Measurements from ENCODE around the gene SRSF3. TPM values are rescaled to one million over a fixed set of nuclear protein-coding genes. Genes with fewer than 3 reads are reported as not detected.
"Not testable (repeated sequence)": the region's sequence is repeated elsewhere in the genome, so short reads cannot be mapped to it uniquely, and the experiment has no call there.

The SRSF3 gene
- total RNA-seq, 4 donors from 2014 or later = 98.8 to 239 (median 179) TPM

- H3K4me3 ChIP-seq = no peak overlapping the region
- H3K4me1 ChIP-seq = no peaks in the 10 kb centered on the region
- H3K36me3 ChIP-seq = no peaks in the 10 kb centered on the region
- no peak for DNase-seq
- TF ChIP-seq, protein P1, sequence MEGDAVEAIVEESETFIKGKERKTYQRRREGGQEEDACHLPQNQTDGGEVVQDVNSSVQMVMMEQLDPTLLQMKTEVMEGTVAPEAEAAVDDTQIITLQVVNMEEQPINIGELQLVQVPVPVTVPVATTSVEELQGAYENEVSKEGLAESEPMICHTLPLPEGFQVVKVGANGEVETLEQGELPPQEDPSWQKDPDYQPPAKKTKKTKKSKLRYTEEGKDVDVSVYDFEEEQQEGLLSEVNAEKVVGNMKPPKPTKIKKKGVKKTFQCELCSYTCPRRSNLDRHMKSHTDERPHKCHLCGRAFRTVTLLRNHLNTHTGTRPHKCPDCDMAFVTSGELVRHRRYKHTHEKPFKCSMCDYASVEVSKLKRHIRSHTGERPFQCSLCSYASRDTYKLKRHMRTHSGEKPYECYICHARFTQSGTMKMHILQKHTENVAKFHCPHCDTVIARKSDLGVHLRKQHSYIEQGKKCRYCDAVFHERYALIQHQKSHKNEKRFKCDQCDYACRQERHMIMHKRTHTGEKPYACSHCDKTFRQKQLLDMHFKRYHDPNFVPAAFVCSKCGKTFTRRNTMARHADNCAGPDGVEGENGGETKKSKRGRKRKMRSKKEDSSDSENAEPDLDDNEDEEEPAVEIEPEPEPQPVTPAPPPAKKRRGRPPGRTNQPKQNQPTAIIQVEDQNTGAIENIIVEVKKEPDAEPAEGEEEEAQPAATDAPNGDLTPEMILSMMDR (IDR thresholded peaks at IDR 0.05) = no peak
- no peak for TF ChIP-seq POLR2A (IDR thresholded peaks at IDR 0.05)
- intact Hi-C loops (cut with DNase I; ENCODE audit: low total_unique reads) = no loop called here
- no peaks in the 10 kb centered on the region for H3K9me3 ChIP-seq
- H3K27ac ChIP-seq = no peak overlapping the region
- H3K27me3 ChIP-seq = no peaks in the 10 kb centered on the region
Observed at GRCh38 chr6:36586606-36587005, 7.6 kb upstream of the SRSF3 start.

- H3K9me3 ChIP-seq; DNase-seq; H3K36me3 ChIP-seq; H3K27me3 ChIP-seq; H3K4me1 ChIP-seq; intact Hi-C loops (cut with DNase I; ENCODE audit: low total_unique reads); H3K27ac ChIP-seq; H3K4me3 ChIP-seq: not testable (repeated sequence)
Observed at GRCh38 chr6:36589025-36589400, 5.1 kb upstream of the SRSF3 start.

- no peaks in the 10 kb centered on the region for H3K9me3 ChIP-seq
- TF ChIP-seq POLR2A (IDR thresholded peaks at IDR 0.05) = no peak
- TF ChIP-seq, protein P1 (IDR thresholded peaks at IDR 0.05) = no peak
- no peaks in the 10 kb centered on the region for H3K4me1 ChIP-seq
- H3K27ac ChIP-seq = no peak overlapping the region
- no peaks in the 10 kb centered on the region for H3K27me3 ChIP-seq
- DNase-seq = peak in 1 of 2 donors; percentile 48
- intact Hi-C loops (cut with DNase I; ENCODE audit: low total_unique reads) = no loop called here
- no peak overlapping the region for H3K4me3 ChIP-seq
- no peaks in the 10 kb centered on the region for H3K36me3 ChIP-seq
Observed at GRCh38 chr6:36590237-36590636, 3.9 kb upstream of the SRSF3 start.

DNA sequence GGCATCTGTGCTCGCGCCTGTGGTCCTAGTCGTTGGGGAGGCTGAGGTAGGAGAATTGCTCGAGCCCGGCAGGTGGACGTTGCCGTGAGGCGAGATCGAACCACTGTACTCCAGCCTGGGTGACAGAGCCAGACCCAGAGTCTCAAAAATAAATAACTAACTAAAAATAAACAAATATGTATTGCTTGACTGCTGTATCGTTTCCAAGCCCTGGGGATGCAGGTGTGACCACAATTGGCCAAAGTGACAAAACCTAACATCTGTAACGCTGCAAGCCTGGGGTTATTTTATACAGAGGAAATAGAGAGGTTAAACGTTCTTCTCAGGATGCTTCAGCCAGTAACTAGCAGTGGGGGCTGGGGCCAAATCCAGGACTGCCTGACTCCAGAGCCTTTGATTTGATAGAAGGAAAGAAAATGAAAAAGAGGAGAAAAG lies 1.9 kb upstream of the SRSF3 start:
- TF ChIP-seq, protein P1 (IDR thresholded peaks at IDR 0.05) = no peak
- no peak for TF ChIP-seq POLR2A (IDR thresholded peaks at IDR 0.05)
- Histone ChIP-seq H3K4me1 (no peaks in the 10 kb centered on the region), H3K27ac (peak overlapping the region; percentile 95 to 100), H3K36me3 (no peaks in the 10 kb centered on the region), H3K9me3 (no peaks in the 10 kb centered on the region), H3K4me3 (no peak overlapping the region), H3K27me3 (no peaks in the 10 kb centered on the region)
- DNase-seq = no peak
- intact Hi-C loops (cut with DNase I; ENCODE audit: low total_unique reads) = no loop called here

GRCh38 chr6:36593569-36594028 lies 563 bp upstream of the SRSF3 start:
- no peaks in the 10 kb centered on the region for H3K27me3 ChIP-seq
- H3K27ac ChIP-seq = peak overlapping the region; percentile 95 to 100
- no peaks in the 10 kb centered on the region for H3K9me3 ChIP-seq
- H3K4me3 ChIP-seq = peak overlapping the region; percentile 37 to 87
- peaks cover 3 to 4% of the 10 kb centered on the region in 2 donors for H3K4me1 ChIP-seq
- no peaks in the 10 kb centered on the region for H3K36me3 ChIP-seq
- DNase-seq = peak; percentile 46 to 66
- intact Hi-C loops (cut with DNase I; ENCODE audit: low total_unique reads) = no loop called here
- TF ChIP-seq POLR2A (IDR thresholded peaks at IDR 0.05) = no peak
- TF ChIP-seq, protein P1 (IDR thresholded peaks at IDR 0.05) = no peak

All from uterus (tissue), 4 donors.